Calu3 (cell line): ENCODE measurements around the gene KCNK4. TPM values are rescaled to one million over a fixed set of nuclear protein-coding genes. Genes with fewer than 3 reads are reported as not detected.

Source experiments
- BruUV-seq: library from RNA; stranded (reverse); fragments of 400-500 nt; replicated peaks from 2 replicates; lab custom pipeline; 2021; lab: Mats Ljungman, UMichigan
- CTCF ChIA-PET: fragments of 300-600 bp; sonication (Branson Sonifier 250); formaldehyde crosslinking; loops from one replicate; lab custom pipeline; 2022; ENCODE audit warnings: antibody characterized with exemption; lab: Charles Lee
- DNase-seq: peaks from one replicate; pipeline ENCODE4 v3.0.0; 2022
- H3K27ac Mint-ChIP-seq: one replicate; pipeline ENCODE4 v1.8.0; 2022; ENCODE audit warnings: mixed read lengths; ENCODE audit not compliant: unreplicated experiment
- H3K27me3 Mint-ChIP-seq: one replicate; pipeline ENCODE4 v1.8.0; 2022; ENCODE audit warnings: mixed read lengths; ENCODE audit not compliant: unreplicated experiment
- H3K36me3 Mint-ChIP-seq: one replicate; pipeline ENCODE4 v1.8.0; 2022; ENCODE audit warnings: mild to moderate bottlenecking, moderate library complexity, mixed read lengths; ENCODE audit not compliant: insufficient read depth, unreplicated experiment
- H3K4me1 Mint-ChIP-seq: one replicate; pipeline ENCODE4 v1.8.0; 2022; ENCODE audit warnings: mild to moderate bottlenecking, low read depth, mixed read lengths; ENCODE audit not compliant: unreplicated experiment
- H3K4me3 Mint-ChIP-seq: one replicate; pipeline ENCODE4 v1.8.0; 2022; ENCODE audit warnings: mild to moderate bottlenecking, low read depth, moderate library complexity, mixed read lengths; ENCODE audit not compliant: unreplicated experiment
- H3K9me3 Mint-ChIP-seq: one replicate; pipeline ENCODE4 v1.8.0; 2022; ENCODE audit warnings: low read depth, mixed read lengths; ENCODE audit not compliant: unreplicated experiment
- CTCF ChIP-seq: fragments of 200-600 bp; IDR thresholded peaks from one replicate; pipeline ENCODE4 v1.8.0; 2022; ENCODE audit warnings: antibody characterized with exemption; ENCODE audit not compliant: unreplicated experiment
- intact Hi-C: fragments of 100-400 bp; cut with micrococcal nuclease; formaldehyde crosslinking; loops from one replicate; pipeline ENCODE4 v1.10.0; 2022; ENCODE audit not compliant: unreplicated experiment
- total RNA-seq: library from RNA; stranded (reverse); gene quantifications from 2 replicates; pipeline ENCODE4 v1.2.3, GENCODE V29; 2022

Gene KCNK4
- total RNA-seq, 1 experiment from 2014 or later: not detected

GRCh38 chr11:64249563-64250414 lies 41.3 kb upstream of the KCNK4 start:
- peak overlapping the region; percentile 44 for H3K27ac Mint-ChIP-seq
- H3K9me3 Mint-ChIP-seq: no peaks in the 10 kb centered on the region
- no TSS peak for BruUV-seq
- peaks cover 84% of the 10 kb centered on the region for H3K36me3 Mint-ChIP-seq
- CTCF ChIA-PET: interaction anchor here (0.6 to 1.1 kb wide), 2 partner anchors 18 to 26 kb away, joined by 3 to 8 read pairs; no protein-coding TSS in a partner anchor
- intact Hi-C loops: loop anchor here (10.0 kb wide), 1 partner anchor 55 kb away; the partner anchor contains the start of genes CATSPERZ and ESRRA
- peaks cover 11% of the 10 kb centered on the region for H3K4me1 Mint-ChIP-seq
- no peak for TF ChIP-seq CTCF
- DNase-seq: no peak
- no peak overlapping the region for H3K4me3 Mint-ChIP-seq
- H3K27me3 Mint-ChIP-seq: no peaks in the 10 kb centered on the region

- no peak overlapping the region for H3K27ac Mint-ChIP-seq
These were observed 40.6 kb upstream of the KCNK4 start for GRCh38 chr11:64250415-64251015.

GRCh38 chr11:64251016-64251752 lies 39.9 kb upstream of the KCNK4 start, which contains the start of gene PLCB3:
Gene PLCB3, plus strand, starts transcription at chr11:64251530. Its CDS starts 120 bp downstream, at chr11:64251650.
- Mint-ChIP-seq H3K4me3 (peak within 1 kb of the TSS; percentile 90), H3K27ac (peak within 1 kb of the TSS; percentile 74), H3K36me3 (peaks cover 77% of the 10 kb centered on the region), H3K4me1 (peaks cover 11% of the 10 kb centered on the region), H3K27me3 (no peaks in the 10 kb centered on the region), H3K9me3 (no peaks in the 10 kb centered on the region)
- peak; percentile 91 for TF ChIP-seq CTCF
- CTCF ChIA-PET: interaction anchor here (0.9 to 1.8 kb wide), 4 partner anchors 10 to 47 kb away, joined by 3 to 16 read pairs (median 10); partner anchors contain the start of genes BAD and FKBP2
- intact Hi-C loops: no loop called here
- BruUV-seq: no TSS peak
- peak; percentile 52 for DNase-seq

More at GRCh38 chr11:64250415-64251015, 40.6 kb upstream of the KCNK4 start:
- Mint-ChIP-seq H3K9me3 (no peaks in the 10 kb centered on the region), H3K4me3 (peak overlapping the region; percentile 90), H3K27me3 (no peaks in the 10 kb centered on the region), H3K4me1 (peaks cover 11% of the 10 kb centered on the region), H3K36me3 (peaks cover 83% of the 10 kb centered on the region)
- no TSS peak for BruUV-seq
- no peak for DNase-seq
- TF ChIP-seq CTCF: no peak
- CTCF ChIA-PET: interaction anchor here (0.6 to 1.1 kb wide), 3 partner anchors 17 to 34 kb away, joined by 3 to 8 read pairs (median 3); partner anchors contain the start of gene BAD
- intact Hi-C loops: no loop called here

GRCh38 chr11:64251753-64252002 lies 39.4 kb upstream of the KCNK4 start:
- BruUV-seq: no TSS peak
- intact Hi-C loops: no loop called here
- CTCF ChIA-PET: interaction anchor here (0.9 to 1.8 kb wide), 6 partner anchors 10 to 53 kb away, joined by 3 to 16 read pairs (median 6); partner anchors contain the start of genes BAD and FKBP2
- Mint-ChIP-seq H3K27me3 (no peaks in the 10 kb centered on the region), H3K4me3 (peak overlapping the region; percentile 90), H3K36me3 (peaks cover 72% of the 10 kb centered on the region), H3K4me1 (peaks cover 11% of the 10 kb centered on the region), H3K27ac (peak overlapping the region; percentile 74), H3K9me3 (no peaks in the 10 kb centered on the region)
- no peak for TF ChIP-seq CTCF
- no peak for DNase-seq
